Type B pancreatic cell (in vitro differentiated cells): ENCODE results near the gene ADCY5. TPM values are rescaled to one million over a fixed set of nuclear protein-coding genes. Genes with fewer than 3 reads are reported as not detected.
A peak's percentile ranks its signal among the peaks of the same experiment; 100 is the strongest.

Source experiments
- DNase-seq: peaks from one replicate; pipeline ENCODE4 v3.0.0; 2021; ENCODE audit warnings: mixed read lengths; ENCODE audit not compliant: unreplicated experiment; ENCODE audit errors: extremely low spot score
- H3K27ac Mint-ChIP-seq: 2 replicates; pipeline ENCODE4 v1.8.0; 2021; ENCODE audit warnings: mild to moderate bottlenecking, mixed read lengths
- H3K27me3 Mint-ChIP-seq: 2 replicates; pipeline ENCODE4 v1.8.0; 2021; ENCODE audit warnings: mixed read lengths
- H3K36me3 Mint-ChIP-seq: 2 replicates; pipeline ENCODE4 v1.8.0; 2021; ENCODE audit warnings: mixed read lengths
- H3K4me1 Mint-ChIP-seq: one replicate; pipeline ENCODE4 v1.8.0; 2021; ENCODE audit warnings: mixed read lengths; ENCODE audit not compliant: unreplicated experiment
- H3K4me3 Mint-ChIP-seq: 2 replicates; pipeline ENCODE4 v1.8.0; 2021; ENCODE audit warnings: mild to moderate bottlenecking, mixed read lengths
- H3K9me3 Mint-ChIP-seq: 2 replicates; pipeline ENCODE4 v1.8.0; 2021; ENCODE audit warnings: mixed read lengths
- total RNA-seq: library from RNA; stranded (reverse); gene quantifications from 2 replicates; pipeline ENCODE4 v1.2.1, GENCODE V29; 2021; ENCODE audit warnings: low replicate concordance
- TF ChIP-seq, protein P1 (sequence below): fragments of 200-600 bp; sonication (generic); conservative IDR thresholded peaks from 2 replicates; pipeline ENCODE4 v1.5.0; 2021; ENCODE audit warnings: antibody characterized with exemption, mild to moderate bottlenecking

Gene ADCY5
- total RNA-seq, 1 donor from 2014 or later, result 9.1 TPM

GRCh38 chr3:123447749-123448517 is 957 bp downstream of the ADCY5 start:
- Mint-ChIP-seq H3K9me3 (no peaks in the 10 kb centered on the region), H3K4me1 (peaks cover 25% of the 10 kb centered on the region), H3K36me3 (peaks cover 5% of the 10 kb centered on the region), H3K4me3 (no peak overlapping the region), H3K27me3 (peaks cover 55% of the 10 kb centered on the region), H3K27ac (no peak overlapping the region)
- DNase-seq, result peak; percentile 76
- TF ChIP-seq, protein P1, sequence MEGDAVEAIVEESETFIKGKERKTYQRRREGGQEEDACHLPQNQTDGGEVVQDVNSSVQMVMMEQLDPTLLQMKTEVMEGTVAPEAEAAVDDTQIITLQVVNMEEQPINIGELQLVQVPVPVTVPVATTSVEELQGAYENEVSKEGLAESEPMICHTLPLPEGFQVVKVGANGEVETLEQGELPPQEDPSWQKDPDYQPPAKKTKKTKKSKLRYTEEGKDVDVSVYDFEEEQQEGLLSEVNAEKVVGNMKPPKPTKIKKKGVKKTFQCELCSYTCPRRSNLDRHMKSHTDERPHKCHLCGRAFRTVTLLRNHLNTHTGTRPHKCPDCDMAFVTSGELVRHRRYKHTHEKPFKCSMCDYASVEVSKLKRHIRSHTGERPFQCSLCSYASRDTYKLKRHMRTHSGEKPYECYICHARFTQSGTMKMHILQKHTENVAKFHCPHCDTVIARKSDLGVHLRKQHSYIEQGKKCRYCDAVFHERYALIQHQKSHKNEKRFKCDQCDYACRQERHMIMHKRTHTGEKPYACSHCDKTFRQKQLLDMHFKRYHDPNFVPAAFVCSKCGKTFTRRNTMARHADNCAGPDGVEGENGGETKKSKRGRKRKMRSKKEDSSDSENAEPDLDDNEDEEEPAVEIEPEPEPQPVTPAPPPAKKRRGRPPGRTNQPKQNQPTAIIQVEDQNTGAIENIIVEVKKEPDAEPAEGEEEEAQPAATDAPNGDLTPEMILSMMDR, result peak; percentile 56

DNA sequence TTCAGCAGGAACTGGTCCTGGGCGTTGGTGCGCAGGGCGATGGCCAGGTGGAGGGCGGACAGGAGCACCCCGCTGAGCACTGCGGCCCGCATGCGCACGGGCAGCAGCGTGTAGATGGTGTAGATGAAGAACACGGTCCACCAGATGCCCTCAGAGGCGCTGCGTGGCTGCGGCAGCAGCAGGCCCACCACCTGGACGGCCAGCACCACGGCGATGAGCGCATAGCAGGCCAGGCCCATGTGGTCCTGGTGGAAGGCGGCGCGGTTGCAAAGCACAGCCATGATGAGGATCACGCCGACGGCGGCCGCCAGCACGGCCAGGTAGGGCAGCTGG is 1.5 kb downstream of the ADCY5 start:
- peaks cover 5% of the 10 kb centered on the region for H3K36me3 Mint-ChIP-seq
- H3K4me3 Mint-ChIP-seq, result peak overlapping the region; percentile 81
- H3K4me1 Mint-ChIP-seq, result peaks cover 25% of the 10 kb centered on the region
- H3K9me3 Mint-ChIP-seq, result no peaks in the 10 kb centered on the region
- H3K27ac Mint-ChIP-seq, result no peak overlapping the region
- H3K27me3 Mint-ChIP-seq, result peaks cover 55% of the 10 kb centered on the region
- TF ChIP-seq, protein P1, result no peak
- no peak for DNase-seq

GRCh38 chr3:123446610-123447109 is 2.2 kb downstream of the ADCY5 start:
- H3K36me3 Mint-ChIP-seq, result peaks cover 5% of the 10 kb centered on the region
- H3K9me3 Mint-ChIP-seq, result no peaks in the 10 kb centered on the region
- peaks cover 55% of the 10 kb centered on the region for H3K27me3 Mint-ChIP-seq
- H3K4me3 Mint-ChIP-seq, result peak overlapping the region; percentile 81
- no peak for DNase-seq
- H3K4me1 Mint-ChIP-seq, result peaks cover 25% of the 10 kb centered on the region
- TF ChIP-seq, protein P1, result no peak
- no peak overlapping the region for H3K27ac Mint-ChIP-seq

- peaks cover 51% of the 10 kb centered on the region for H3K27me3 Mint-ChIP-seq
- no peaks in the 10 kb centered on the region for H3K9me3 Mint-ChIP-seq
- TF ChIP-seq, protein P1, result no peak
- peaks cover 5% of the 10 kb centered on the region for H3K36me3 Mint-ChIP-seq
- DNase-seq, result no peak
- H3K27ac Mint-ChIP-seq, result peak overlapping the region; percentile 24
- peak overlapping the region; percentile 81 for H3K4me3 Mint-ChIP-seq
- peaks cover 25% of the 10 kb centered on the region for H3K4me1 Mint-ChIP-seq
These were observed 2.7 kb downstream of the ADCY5 start for GRCh38 chr3:123446210-123446609.

DNA sequence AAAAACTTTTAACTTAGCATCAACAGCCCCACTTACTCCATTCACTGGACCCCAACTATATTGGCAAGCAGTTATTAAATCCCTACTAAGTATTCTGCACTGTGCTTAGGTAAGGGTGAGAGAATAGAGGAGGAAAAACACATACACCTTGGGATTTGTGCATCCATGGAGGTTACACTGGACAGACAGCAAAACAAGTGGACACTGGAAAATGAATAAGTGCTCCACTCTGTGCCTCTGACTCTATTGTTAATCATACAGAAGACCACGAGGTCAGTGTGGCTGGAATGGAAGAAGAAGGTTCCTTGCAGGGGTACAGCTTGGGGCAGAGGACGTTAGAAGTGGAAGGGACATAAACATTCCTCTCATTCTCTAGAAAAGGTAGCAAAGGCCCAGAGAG is 3.2 kb downstream of the ADCY5 start:
- Mint-ChIP-seq H3K4me1 (peaks cover 24% of the 10 kb centered on the region), H3K27me3 (peaks cover 46% of the 10 kb centered on the region), H3K9me3 (no peaks in the 10 kb centered on the region), H3K4me3 (peak overlapping the region; percentile 81), H3K36me3 (peaks cover 5% of the 10 kb centered on the region), H3K27ac (peak overlapping the region; percentile 24)
- TF ChIP-seq, protein P1, result no peak
- no peak for DNase-seq
